NCI-H146 treated with DMSO at 0.1 percent for 48 hours (cell line): ENCODE data around the gene LCE5A.
"Not testable (repeated sequence)": the region's sequence is repeated elsewhere in the genome, so short reads cannot be mapped to it uniquely, and the experiment has no call there.

Source experiments
- DNase-seq: peaks from one replicate; lab custom pipeline; 2025; ENCODE audit not compliant: unreplicated experiment; lab: John Stamatoyannopoulos, UW

The LCE5A gene

GRCh38 chr1:152510503-152510902 is at the start of gene LCE5A:
LCE5A (plus strand) TSS chr1:152510803; CDS start chr1:152511535, 732 bp downstream.
- DNase-seq: no peak

GRCh38 chr1:152461544-152461943 is 49.1 kb upstream of the LCE5A start:
- peak; percentile 6 for DNase-seq

- no peak for DNase-seq
Observed at GRCh38 chr1:152462636-152463035, 48.0 kb upstream of the LCE5A start.

GRCh38 chr1:152466217-152466616 is 44.4 kb upstream of the LCE5A start:
- DNase-seq: no peak

DNA sequence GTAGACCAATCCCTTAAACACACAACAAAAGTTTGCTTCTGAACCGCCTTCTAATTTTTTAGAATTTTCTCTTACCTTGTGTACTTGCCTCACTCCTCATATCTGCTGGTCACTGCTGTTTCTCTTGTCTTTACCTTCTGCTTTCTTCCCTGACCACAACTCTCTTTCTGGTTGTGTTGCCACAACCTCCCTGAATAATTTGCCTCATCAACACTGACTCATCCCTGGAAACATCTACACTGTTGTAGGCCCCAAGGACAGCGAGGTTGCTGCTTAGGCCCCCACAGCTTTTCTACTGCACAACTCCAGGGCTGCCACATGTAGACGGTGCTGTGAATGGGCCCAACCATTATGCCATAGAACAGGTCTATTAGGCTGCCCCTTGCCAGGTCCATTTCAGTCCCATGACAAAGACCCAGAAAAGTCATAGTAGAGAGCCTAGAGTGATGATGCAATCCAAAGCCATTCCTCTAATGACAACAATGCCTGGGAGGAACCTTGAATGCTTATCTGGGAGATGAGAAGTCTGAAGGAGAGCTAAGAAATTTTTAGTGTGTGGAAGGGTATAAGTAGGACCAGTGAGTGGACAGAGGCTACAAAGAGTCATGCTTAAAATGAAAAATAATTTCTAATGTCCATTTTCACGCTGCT is 36.6 kb upstream of the LCE5A start:
- DNase-seq: no peak

DNA sequence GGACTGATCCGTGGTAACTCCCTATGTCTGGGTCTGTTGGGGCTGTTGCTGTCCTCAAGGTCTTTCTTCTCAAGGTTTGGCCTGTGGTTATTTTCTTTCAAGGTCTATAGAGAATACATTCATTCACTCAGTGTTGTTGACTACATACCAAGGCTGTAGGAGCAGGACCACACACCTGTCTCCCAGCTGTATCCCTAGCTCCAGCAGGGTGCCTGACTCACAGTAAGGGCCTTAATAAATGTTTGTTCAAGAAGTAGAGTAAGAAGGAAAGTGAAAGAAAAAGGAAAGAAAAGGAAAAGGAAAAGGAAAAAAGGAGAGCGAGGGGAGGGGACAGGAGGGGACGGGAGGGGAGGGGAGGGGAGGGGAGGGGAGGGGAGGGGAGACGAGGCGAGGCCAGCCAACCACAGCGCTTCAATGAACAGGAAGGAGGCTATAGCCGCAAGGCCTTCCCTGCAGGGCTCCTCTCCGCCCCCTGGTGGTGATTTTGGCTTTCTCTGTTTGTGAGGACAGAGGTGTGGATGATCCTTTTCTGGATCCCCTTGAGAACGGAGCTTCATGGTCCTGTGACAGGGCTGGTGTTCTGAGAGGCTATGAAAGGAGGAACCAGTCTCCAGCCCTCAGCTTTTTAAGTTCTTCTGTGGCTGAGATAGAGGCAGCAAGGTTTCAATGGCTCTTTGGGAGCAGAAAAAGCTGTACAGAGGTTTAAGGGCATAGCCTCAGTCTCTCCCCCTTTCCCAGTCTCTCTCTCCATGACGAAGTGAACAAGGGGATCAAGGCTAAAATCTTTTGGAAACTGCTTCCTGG is 30.6 kb upstream of the LCE5A start:
- no peak for DNase-seq

- no peak for DNase-seq
Observed at GRCh38 chr1:152481869-152482664, 28.5 kb upstream of the LCE5A start.

GRCh38 chr1:152486400-152487006 is 24.1 kb upstream of the LCE5A start:
- DNase-seq: no peak

- DNase-seq: no peak
Observed at GRCh38 chr1:152487871-152488270, 22.7 kb upstream of the LCE5A start.

GRCh38 chr1:152491537-152491936 is 19.1 kb upstream of the LCE5A start:
- DNase-seq: not testable (repeated sequence)

DNA sequence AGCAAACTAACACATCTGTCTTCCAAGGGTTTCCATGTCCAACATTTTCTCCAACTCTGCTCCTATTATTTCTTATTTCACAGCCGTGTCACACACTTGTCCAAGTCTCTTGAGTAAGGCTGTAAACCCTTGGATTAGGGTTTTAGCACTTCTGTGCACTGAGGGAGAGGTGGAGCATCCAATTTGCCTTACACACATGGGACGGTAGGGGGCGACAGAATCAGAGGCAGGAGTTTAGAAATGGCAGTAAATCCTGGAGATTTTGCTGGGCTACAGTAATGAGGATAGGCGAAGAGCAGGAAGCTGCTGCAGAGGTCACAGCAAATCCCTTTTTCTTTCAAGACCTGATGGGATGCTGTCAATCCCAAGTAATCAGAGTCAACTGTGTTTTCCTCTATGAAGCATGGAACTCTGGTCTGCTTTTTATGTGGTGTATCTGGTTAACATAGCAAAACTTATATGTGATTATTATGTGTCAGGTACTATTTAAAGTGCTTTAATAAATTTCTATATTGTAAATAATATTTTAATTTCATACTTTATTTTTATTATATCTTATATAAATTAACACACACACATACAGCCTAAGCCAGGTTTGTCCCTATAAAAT is 15.4 kb upstream of the LCE5A start:
- DNase-seq: no peak

DNA sequence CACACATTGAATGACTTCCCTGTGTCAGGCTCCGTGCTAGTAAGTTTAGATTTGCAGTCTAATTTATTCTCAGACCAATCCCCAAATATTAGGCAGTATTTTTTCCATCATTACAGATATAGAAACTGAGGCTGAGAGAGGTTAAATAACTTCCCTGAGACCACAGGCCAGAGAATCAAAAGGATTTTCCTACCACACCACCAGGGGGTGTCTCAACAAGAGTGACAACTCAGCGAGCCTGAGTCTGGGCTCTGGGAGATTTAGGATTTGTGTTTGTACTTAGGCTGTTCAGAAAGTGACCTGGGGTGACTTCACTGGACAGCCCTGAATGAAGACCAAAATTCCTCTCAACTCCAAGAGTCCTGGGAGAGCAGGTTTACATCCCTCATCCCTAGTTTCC is 13.3 kb upstream of the LCE5A start:
- no peak for DNase-seq

DNA sequence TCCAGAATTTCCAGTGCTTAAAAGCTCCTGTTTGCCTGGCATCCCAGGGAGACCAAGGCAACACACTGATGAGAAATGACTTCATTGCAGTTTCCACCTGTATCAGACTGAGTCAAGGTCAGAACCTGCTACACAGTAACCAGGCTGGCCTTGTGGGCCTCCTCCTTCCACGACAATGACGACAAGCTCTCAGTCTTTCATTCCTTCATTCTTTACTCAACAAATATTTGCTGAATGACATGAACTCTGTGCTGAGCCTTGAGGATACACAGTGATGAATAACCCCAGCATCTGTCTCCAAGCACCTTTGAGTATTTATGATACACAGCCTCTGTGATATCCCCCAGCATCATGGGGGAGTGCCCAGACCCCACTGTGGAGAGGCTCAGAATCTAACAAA is 8.9 kb upstream of the LCE5A start:
- no peak for DNase-seq

- DNase-seq: no peak
Observed at GRCh38 chr1:152502496-152503180, 8.0 kb upstream of the LCE5A start.

- DNase-seq: no peak
Observed at GRCh38 chr1:152505083-152505482, 5.5 kb upstream of the LCE5A start.

- DNase-seq: no peak
Observed at GRCh38 chr1:152506899-152507498, 3.6 kb upstream of the LCE5A start.

DNA sequence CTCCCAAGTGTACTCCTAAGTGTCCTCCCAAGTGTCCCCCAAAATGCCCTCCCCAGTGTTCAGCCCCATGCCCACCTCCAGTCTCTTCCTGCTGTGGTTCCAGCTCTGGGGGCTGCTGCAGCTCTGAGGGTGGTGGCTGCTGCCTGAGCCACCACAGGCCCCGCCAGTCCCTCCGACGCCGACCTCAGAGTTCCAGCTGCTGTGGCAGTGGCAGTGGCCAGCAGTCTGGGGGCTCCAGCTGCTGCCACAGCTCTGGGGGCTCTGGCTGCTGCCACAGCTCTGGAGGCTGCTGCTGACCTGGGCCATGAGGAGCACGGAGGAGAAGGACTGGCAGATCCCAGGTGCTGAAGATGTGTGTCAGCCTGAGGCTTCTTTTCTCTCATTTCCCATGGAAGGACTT is 993 bp downstream of the LCE5A start:
- no peak for DNase-seq

DNA sequence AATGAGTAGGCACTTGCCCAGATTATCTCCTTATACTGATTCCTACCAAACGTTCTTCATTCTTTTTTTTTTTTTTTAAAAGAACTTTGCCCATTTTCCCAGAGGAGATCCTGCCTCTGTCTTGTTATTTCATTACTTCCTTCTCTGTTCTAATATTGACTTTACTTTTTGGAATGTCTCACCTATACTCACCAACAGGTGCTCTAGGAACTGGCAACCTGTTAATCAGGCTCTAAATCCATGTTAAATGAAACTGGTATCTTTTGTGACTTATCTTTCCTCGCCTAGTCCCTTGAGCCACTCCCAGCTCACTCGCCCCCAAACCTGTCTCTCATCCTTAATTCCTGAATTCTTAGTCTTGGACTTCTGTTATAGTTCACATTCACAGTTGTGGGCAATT is 2.5 kb downstream of the LCE5A start:
- no peak for DNase-seq

DNA sequence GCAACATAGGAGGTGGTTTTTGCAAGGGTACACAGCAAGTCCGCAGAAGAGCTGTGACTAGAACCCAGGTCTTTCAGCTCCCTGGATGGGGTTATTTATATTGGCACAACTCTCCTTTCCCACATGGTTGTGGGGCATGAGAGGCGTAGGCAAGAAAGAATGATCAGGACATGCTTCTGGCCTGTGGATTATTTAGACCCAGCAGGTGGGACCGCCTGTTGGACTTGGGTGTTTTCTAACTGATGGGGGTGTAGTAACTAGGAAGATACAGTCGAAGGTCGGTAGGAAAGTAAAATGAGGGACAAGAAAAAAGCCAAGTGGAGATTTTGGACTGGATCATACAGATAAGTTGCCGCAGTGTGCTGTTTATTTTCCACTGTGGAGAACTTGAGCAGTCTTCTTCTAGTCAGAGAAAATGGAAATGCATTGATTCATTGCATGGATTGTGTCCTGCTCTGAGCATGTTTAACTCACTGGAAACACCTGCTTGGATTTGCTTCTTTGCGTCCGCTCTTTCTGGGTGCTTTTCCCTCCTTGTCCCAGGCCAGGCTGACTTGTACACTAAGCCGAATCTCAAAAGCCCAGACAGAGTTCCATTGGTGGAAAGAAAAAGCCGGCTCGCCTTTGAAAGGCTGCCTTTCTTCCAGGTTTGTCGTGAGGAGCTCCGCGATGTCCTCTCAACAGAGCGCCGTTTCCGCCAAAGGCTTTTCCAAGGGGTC is 4.3 kb downstream of the LCE5A start:
- DNase-seq: no peak
